Mucosa of gallbladder (tissue), 1 donor: ENCODE data around the gene MOB2. TPM values are rescaled to one million over a fixed set of nuclear protein-coding genes. Genes with fewer than 3 reads are reported as not detected.
"Not testable (repeated sequence)": the region's sequence is repeated elsewhere in the genome, so short reads cannot be mapped to it uniquely, and the experiment has no call there.

Experiments
- DNase-seq: peaks from one replicate; pipeline ENCODE4 v3.0.0-alpha.2; 2020; ENCODE audit warnings: low spot score
- total RNA-seq: library from RNA; stranded (reverse); gene quantifications from one replicate; pipeline ENCODE4 v1.2.1, GENCODE V29; 2021
- donor health status: DM: no; HTN: no; CAD: no.

MOB2 gene
- total RNA-seq, 1 donor from 2014 or later, result 73.4 TPM

DNA sequence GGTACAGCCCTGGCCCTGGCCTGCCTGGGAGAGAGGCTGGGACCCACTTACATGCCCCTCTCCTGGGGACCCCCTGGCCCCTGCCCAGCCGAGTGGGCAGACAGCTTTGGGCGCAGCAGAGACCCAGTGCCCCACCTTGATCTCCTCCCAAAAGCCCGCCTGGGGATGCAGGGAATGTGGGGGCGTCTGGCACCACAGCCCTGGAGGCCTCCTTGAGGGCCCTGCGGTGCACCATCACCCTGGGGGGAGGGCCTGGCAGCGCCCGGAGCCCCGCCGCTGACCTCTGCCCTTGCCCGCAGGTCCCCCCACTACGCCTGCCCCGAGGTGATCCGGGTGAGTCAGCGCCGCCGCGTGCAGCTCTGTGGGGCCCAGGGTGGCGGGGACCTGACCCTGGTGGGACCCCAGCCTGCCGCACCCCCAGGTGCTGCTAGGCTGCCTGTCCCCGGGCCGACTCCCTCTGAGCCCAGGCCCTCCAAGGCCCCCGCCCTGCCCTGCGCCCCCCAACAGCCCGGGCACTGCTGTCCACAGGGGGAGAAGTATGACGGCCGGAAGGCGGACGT is 43.7 kb downstream of the MOB2 start:
- no peak for DNase-seq

DNA sequence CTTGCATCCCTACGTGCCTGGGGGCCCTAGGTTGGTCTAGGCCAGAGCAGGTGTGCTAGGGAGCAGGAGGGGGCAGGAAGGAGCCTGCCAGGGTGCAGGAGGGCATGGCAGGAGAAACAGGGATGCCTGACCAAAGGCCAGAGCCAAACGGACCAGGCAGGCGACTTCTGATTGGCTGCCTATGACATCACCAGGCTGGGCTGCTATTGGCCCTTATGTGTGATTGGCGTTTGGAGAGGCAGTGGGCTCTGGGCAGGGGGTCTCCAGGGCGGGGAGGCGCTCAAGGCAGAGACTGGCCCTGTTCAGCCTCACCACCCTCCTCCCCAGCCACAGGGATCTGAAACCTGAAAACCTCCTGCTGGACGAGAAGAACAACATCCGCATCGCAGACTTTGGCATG is 44.4 kb downstream of the MOB2 start:
- DNase-seq, result no peak

DNA sequence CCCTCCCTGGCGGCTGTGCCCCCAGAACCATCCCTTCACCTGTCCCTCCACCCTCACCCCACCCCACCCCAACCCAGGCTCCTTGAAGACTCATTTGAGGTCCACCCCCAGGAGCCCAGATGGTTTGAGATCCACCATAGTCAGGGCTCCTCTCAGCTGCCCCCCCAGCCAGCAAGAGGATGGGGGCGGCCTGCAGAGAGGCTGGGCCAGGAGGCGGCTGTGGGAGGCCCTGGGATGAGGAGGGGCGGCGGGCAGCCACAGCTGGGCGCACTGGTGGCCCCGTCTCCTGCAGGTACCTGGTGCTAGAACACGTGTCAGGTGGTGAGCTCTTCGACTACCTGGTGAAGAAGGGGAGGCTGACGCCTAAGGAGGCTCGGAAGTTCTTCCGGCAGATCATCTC is 46.1 kb downstream of the MOB2 start:
- DNase-seq, result no peak

DNA sequence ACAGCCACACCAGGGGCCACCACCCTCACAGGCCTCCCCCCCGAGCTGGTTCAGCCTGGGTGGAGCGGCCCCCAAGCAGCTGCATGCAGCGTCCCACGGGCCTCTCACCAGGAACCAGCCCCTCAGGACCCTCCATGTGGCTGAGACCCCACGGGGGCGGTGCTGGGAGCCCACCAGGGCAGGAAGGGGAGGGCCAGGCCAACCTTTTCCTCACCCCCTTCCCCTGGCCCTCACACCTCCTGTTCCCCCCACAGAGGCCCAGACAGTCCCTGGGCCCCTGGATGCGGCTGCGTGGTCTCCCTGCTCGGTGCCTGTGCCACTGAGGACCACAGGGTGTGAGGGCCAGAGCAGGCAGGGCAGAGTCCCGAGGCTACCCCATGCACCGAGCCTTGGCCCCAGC is 46.5 kb downstream of the MOB2 start:
- DNase-seq, result no peak

DNA sequence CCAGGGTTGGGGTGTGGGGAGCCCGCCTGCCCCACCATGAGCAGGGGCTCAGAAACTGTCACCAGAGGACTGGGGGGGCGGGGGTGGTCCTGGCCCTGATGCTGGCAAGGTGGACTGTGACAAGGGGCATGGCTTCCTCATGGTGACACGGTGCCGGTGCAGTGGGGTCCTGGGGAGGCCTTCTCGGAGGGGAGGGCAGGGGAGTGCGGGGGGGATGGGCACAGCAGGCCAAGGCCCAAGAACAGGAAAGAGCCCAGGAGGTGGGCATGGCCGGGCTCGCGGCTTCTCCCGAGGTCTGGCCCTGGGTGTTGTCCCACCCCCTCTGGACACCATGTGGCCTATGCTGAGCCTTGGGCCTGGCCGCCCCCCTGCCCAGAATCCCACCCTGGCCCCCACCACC is 47.2 kb downstream of the MOB2 start:
- DNase-seq, result no peak

DNA sequence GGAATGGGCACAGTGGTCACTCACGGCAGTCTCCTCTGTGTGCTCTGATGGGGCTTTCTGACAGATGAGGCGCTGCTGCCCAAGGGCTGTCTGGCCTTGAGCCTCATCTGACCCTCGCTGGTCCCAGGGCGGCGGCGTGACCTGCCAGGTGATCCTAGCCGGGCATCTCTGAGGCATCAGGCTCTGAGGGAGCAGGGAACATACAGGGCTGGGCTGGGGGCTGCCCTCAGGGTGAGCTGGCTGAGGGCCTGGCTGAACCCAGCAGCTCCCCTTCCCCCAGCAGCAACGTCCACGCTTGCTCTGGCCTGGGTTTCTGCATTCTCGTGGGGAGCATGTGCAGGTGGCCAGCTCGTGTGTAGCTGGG is 47.6 kb downstream of the MOB2 start:
- no peak for DNase-seq

DNA sequence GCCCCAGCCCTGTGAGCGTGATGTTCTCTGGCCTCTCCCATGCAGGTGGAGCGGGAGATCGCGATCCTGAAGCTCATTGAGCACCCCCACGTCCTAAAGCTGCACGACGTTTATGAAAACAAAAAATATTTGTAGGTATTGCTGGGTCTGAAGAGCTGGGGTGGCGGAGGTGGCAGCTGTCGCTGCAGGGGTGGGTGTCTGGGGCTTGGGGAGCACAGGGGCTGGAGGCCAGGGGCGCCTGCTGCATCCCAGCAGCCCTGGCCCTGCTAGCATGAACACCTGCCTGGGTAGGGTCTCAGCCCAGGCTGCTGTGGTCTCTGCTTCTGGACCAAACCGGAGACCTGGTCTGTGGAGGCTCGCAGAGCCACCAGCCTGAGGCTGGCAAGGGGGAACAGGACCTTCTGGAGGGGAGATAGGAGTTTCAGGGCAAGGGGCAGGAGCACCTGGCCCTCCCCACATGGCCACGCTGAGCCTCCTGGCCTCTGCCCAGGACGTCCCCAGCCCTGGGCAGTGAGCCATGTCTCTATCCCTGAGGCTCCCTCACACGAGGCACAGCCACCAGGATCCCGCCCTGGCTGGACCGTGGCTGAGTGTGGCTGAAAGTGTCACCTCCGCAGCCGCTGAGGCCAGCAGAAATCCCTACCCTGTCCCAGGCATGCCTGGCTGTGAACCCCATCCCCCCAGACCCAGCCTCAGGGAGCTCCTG is 48.2 kb downstream of the MOB2 start:
- DNase-seq, result no peak

DNA sequence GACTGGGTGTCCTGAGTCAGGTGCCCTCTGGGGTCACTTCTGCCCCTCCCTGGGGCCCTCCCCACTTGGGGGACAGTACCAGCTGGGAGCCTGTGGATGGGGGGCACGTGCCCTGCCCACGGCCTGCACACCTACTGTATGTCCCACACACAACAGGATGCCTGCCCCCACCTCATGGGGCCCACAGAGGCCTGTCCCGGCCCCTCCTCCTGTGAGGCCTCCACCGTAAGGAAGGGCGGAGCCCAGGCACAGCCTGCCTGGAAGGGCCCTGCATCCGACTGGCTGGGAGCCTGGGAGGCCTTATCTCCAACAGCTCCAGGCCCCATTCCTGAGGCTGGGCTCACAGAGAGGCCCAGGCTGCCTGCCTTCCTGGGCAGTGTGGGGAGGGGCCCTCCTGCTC is 49.1 kb downstream of the MOB2 start:
- peak; percentile 58 for DNase-seq

DNA sequence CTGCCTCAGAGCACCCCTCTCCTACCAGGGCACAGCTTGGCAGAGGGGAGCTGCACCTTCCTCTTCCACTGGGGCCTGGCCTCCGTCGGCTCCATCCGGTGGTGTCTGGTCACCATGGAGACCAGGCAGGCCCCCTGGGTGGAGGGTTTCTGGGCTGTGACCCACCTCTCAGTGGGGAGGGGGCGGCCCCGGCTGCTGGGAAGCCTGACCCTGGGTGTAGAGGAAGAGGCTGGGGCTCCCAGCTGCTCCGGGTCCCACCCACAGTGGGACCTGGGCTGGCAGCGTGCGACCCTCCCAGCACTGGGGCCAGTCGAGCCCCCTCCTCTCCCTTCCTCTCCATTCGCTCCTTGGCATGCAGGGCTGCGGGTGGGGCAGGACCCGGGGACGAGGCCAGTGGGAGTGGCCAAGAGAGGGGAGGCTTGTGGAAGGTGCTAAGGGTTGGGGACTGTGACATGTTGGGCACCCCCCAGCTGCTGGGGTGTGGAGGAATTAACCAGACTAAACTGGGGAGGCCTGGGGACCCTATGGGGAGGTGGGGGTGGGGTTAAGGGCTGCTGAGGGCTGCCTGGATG is 50.0 kb downstream of the MOB2 start:
- DNase-seq, result no peak

DNA sequence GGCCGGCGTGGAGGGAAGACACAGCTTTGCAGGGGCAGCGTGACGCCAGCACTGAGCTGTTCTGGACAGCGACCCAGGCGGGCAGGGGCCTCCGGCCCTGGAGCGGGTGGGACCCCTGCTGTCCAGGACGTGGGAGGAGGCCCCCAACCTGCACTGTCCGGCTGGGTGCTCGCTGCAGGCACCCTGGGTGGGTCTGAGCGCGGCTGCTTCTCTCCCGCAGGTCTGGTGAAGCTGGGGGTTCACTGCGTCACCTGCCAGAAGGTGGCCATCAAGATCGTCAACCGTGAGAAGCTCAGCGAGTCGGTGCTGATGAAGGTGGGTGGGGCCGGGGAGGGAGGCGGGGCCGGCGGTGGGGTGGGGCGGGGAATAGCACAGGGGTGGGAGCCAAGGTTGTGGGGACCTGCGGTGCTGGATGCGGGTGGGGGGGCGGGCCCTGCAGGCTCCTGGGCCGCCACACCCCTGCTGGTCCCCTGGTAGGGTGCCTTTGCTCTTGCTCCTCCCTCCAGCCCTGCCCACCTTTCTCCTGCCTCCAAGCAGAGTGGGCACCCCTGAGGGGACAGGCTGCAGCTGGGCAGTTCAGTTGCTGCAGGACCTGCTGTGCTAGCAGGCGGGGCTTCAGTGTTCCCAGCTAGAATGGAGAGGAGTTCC is 50.6 kb downstream of the MOB2 start:
- no peak for DNase-seq

DNA sequence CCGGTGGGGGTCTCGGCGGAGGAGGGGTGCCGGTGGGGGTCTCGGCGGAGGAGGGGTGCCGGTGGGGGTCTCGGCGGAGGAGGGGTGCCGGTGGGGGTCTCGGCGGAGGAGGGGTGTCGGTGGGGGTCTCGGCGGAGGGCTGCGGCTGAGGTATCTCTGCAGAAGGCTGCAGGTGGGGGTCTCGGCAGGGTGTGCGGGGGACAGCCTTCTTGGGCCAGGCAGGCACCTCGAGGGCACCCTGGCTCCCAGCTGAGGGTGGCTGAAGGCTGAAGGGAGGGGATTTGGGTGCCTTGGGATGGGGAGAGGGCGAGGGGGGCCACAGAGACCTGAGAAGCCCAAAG is 51.1 kb downstream of the MOB2 start:
- DNase-seq, result not testable (repeated sequence)

DNA sequence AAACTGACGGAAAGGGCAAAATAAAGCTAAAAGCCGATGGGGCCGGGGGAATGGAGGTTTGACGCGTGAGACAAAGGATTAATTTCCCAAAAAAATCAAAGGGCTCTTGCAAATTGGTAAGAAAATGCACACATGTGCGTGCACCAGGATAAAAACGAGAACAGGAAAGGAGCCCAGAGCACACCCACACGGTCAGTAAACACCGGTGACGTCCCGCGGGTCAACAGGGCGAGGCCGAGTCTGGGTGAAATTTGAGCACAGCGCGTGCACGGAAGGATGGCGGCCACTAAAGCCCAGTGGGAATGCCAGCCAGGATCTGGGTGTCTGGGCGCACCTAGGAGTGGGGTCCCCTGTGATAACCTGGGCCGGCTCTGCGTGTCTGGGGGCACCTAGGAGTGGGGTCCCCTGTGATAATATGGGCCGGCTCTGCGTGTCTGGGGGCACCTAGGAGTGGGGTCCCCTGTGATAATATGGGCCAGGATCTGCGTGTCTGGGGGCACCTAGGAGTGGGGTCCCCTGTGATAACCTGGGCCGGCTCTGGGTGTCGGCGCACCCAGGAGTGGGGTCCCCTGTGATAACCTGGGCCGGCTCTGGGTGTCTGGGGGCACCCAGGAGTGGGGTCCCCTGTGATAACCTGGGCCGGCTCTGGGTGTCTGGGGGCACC is 52.5 kb downstream of the MOB2 start:
- no peak for DNase-seq

DNA sequence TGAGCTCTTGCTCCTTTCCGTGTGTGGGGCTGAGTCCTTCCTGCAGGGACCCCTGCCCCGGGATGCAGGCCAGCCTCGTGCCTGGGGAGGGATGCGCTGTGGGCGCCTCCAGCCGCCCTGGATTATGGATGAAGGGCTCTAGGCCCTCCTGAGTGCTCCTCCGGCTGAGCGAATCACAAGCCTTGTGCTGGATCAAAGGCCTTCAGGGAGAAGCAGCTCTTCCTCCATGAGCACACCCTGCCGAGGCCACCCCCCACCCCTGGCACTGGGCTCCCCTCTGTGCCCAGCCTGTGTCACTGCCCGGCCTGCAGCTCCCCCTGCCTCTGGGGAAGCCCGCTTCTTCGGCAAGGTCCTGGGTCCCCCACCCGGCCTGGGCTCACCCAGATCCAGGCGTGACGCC is 53.0 kb downstream of the MOB2 start:
- no peak for DNase-seq

DNA sequence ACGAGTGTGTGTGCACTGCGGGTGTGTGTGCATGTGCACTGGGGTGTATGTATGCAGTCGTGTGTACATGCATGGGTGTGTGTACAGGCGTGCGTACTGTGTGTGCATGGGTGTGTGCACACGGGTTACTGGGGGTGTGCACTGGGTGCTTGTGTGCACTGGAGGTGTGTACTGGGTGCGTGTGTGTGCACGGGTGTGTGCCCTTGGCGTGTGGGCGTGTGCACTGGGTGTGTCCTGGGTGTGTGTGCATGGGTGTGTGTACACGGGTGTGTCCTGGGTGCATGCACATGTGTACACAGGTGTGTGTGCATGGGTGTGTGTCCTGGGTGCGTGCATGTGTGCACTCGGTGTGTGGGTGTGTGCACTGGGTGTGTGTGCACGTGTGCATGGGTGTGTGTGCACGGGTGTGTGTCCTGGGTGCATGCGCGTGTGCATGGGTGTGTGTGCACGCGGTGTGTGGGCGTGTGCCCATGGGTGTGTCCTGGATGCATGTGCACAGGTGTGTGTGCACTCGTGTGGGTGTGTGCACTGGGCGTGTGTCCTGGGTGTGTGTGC is 57.7 kb downstream of the MOB2 start:
- no peak for DNase-seq

DNA sequence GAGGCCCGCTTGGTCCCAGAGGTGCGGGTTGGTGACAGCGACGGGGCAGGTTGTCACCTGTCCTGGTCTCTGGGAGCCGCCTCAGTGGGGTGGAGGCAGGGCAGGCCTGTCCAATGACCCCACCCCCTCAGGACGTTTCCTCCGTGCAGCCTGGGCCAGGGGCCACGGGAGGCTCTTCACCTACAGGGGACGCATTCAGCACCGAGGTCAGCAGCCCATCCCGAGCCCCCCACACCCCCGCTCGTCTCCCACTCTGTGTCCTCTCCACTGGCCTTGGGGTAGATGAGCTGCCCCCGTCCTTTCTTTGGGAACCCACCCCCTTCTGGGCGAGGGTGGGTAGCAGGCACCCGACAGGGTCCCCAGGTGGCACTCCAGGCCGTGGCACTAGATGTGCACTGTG is 61.1 kb downstream of the MOB2 start:
- DNase-seq, result no peak

DNA sequence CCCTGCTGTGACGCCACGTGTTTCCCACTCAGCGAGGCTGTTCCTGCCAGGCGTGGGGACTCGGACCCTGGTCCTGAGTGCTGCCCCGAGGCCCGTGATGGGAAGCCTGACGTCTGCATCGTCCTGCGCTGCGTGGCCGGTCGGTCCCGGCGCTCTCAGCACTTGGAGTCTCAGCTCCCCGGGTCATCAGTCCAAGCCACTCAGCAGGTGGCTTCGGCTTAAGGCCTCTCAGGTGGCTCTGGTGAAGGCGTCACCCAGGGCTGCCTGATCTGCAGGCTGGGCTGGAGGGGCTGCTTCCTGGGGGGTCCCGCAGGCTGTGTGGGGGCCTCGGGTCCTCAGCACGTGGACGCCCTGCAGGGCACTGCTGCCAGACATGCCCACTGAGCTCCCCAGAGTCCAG is 61.6 kb downstream of the MOB2 start:
- no peak for DNase-seq

DNA sequence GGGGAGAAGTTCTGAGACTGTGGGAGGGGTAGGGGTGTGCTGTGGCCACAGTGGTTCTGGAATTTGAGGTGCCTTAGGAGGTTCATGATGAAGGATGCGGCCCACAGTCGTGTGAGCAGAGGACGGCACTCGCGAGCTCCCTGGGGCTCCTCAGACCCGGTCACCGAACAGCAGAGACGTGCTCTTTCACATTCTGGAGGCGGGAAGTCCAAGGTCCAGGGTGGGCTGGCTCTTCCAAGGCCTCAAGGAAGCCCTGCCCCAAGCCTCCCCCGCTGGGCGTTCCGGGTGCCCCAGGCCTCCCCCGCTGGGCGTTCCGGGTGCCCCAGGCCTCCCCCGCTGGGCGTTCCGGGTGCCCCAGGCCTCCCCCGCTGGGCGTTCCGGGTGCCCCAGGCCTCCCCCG is 63.2 kb downstream of the MOB2 start:
- DNase-seq, result peak; percentile 54

DNA sequence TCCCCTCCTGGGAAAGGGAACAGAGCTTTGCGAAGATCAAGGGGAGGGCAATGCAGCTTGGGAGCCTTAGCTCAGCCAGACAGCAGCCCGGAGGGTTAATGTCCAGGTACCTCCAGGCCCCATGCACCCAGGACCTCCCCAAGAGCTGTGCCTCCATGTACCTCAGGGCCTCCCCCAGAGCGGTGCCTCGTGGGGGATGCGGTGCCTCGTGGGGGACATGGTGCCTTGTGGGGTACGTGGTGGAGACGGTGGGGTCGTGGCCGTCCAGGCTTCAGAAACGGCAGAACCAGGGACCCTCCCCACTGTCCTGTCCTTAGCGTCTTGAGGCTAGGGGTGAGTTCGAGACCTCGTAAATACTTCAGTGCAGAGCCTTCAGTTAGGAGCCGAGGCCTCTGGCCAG is 63.6 kb downstream of the MOB2 start:
- no peak for DNase-seq

DNA sequence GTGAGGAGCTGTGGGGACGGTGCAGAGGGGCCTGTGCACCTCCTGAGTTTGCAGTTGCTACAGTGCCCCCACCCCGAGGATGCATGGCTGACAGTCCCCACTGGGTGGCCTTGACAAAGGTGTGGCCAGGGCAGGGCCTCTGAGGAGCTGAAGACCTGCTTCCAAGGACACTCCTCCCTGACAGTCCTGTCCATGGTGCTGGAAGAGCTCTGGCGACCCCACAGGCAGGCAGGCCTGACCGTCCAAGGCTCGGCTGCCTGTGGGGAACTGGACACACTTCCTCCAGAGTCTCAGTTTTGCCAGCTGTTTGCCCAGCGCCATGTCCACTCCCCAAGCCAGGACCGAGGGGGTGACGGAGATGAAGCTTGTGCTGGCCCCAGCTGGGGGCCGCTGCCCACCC is 64.1 kb downstream of the MOB2 start:
- no peak for DNase-seq

DNA sequence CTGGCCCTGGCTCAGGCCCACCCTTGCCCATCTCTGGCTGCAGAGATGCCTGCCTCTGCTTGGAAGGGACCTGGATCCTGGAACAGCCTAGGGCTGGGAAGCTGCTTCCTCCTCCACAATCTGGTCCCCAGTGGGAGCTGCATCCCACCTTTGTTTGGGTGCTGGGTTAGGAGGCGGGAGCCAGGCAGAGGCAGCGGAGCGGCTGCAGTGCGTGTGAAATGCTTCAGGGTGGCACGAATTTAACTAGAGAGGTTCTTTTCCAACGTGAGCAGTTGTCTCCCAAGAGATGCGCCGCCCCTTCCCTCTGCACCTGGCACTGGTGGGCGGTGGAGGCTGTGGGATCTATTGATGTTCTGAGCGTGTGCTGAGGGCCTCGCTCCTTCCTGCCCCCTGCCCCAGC is 65.3 kb downstream of the MOB2 start:
- no peak for DNase-seq

DNA sequence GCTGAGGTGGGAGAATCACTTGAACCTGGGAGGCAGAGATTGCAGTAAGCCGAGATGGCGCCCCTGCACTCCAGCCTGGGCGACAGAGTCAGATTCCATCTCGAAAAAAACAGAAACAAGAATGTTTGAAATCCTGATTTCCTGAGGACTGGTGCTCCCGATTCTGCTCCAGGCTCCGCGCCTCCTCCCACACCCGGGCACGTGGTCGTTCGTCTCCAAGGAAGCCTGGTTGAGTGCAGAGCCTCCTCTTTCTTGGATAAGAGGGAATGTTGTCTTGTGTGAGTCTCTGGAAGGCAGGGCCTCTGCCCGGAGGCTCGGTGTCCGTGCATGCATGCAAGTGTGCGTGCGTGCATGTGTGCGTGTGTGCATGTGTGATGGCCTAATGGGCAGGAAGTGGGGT is 66.8 kb downstream of the MOB2 start:
- no peak for DNase-seq
